Stomach (tissue), 4 donors: ENCODE data around the gene C2CD4D.
"Not testable (repeated sequence)": the region's sequence is repeated elsewhere in the genome, so short reads cannot be mapped to it uniquely, and the experiment has no call there.

Experiments
- CTCF ChIP-seq, 7 experiments: fragments of 450-650 bp in 4 of 7; fragments of 200-600 bp in 3 of 7; sonication (generic) in 3 of 7; IDR thresholded peaks; one replicate each; pipeline ENCODE4 v1.5.1; 2016 to 2019; ENCODE audit warnings: antibody characterized with exemption in 7 of 7, control low read depth in 2 of 7, mild to moderate bottlenecking in 1 of 7
- EP300 ChIP-seq: sonication (generic); formaldehyde crosslinking; IDR thresholded peaks from one replicate; pipeline ENCODE4 v1.6.1; 2017; ENCODE audit warnings: antibody characterized with exemption

GRCh38 chr1:151882918-151883317, 43.3 kb upstream of the C2CD4D start:
- not testable (repeated sequence) for TF ChIP-seq CTCF (IDR thresholded peaks at IDR 0.05); EP300
